Measurements from ENCODE around the gene ZSWIM5.
"Not testable (repeated sequence)": the region's sequence is repeated elsewhere in the genome, so short reads cannot be mapped to it uniquely, and the experiment has no call there.

ZSWIM5 gene

DNA sequence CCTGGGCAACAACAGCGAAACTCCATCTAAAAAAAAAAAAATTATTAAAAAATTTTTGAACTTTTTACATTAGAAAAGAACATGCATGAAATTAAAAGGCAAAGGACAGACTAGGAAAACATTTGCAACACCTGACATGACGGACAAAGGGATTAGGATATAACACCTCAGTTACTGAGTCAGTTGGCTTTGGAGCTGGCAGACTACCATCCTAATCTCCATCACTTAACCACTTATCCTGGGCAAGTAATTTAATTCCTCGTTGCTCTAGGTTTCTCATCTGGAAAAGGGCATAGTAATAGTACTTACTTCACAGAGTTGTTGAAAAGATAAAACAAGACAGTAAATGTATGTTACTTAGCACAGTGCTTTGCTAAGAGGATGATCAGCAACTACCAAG lies 207.2 kb downstream of the ZSWIM5 start:
- no peak for DNase-seq

DNA sequence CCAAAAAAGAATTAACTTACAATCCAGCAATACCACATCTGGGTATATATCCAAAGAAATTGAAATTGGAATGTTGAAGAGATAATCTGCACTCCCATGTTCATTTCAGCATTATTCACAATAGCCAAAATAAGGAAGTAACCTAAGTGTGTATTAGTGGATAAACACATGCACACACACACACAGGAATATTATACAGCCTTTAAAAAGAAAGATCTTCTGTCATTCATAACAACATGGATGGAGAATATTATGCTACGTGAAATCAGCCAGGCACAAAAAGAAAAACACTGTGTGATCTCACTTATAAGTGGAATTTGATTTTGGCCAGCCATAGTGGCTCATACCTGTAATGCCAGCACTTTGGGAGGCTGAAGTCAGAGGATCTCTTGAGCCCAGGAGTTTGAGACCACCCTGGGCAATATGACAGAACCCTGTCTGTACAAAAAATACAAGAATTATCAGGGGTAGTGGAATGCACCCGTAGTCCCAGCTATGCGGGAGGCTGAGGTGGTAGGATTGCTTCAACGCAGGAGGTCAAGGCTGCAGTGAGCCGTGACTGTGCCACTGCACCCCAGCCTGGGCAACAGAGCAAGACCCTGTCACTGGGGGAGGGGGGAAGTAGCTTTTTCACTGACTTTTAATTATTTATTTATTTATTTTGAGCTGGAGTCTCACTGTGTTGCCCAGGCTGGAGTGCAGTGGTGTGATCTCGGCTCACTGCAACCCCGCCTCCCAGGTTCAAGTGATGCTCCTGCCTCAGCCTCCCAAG lies 210.8 kb downstream of the ZSWIM5 start:
- DNase-seq, result no peak

DNA sequence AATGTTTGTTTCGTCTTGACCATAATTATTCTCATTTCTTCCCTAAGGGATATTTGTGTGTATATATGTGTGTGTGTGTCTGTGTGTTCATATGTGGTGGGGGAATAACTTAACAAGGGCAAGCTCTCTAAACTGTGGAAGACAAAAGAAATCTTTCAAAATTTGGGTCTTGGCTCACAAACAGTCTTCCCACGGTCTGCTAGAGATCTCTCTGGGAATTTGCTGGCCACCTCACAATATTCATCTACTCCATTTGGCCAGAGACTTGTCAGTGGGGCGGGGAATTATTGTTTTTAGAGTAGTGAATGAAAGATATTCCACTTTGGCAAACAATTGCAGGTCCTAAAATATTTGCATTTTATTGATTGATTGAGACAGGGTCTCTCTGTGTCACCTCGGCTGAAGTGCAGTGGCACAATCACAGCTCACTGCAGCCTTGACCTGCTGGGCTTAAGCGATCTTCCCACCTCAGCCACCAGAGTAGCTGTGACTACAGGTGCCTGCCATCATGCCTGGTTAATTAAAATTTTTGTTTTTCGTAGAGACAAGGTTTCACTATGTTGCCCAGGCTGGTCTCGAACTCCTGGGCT lies 212.0 kb downstream of the ZSWIM5 start:
- DNase-seq, result no peak

- DNase-seq, result no peak
Measured at GRCh38 chr1:44988531-44989156, 217.8 kb downstream of the ZSWIM5 start.

- no peak for DNase-seq
Measured at GRCh38 chr1:44985747-44986359, 220.6 kb downstream of the ZSWIM5 start.

- DNase-seq, result not testable (repeated sequence)
Measured at GRCh38 chr1:44977372-44977771, 229.0 kb downstream of the ZSWIM5 start.

DNA sequence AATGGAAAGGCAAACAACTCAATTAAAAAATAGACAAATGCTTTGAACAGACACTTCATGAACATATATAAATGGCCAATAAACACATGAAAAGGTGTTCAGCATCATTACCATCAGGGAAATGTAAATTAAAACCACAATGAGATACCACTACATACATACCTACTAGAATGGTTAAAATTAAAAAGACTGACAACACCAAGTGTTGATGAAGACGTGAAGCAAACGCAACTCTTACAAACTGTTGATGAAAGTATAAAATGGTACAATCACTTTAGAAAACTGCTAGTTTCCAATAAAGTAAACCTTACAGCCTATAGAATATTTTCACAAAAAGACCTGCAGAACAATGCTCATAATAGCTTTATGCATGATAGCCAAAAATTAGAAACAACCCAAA lies 230.2 kb downstream of the ZSWIM5 start:
- no peak for DNase-seq

- no peak for DNase-seq
Measured at GRCh38 chr1:44973645-44974044, 232.8 kb downstream of the ZSWIM5 start.

DNA sequence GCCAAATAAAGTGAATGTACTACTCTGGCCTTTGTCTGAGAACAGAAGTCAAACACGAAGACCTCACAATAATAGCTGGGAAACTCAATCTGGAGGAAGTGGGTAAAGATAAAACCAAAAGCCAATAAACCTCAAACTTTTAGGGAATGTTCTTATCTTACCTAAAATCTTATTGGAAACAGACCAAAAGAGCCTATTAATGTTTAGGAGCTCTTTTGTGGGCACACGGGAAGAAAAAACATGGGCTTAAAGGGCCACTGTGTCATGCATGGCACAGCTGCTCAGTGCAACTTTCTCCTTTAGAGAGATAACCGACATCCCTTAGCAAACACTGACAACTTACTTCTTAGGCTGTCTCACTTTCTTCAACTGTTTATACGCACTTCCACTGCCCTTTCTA lies 236.1 kb downstream of the ZSWIM5 start:
- DNase-seq, result no peak
